ENCODE measurements around the gene SP140L.
"Not testable (repeated sequence)": the region's sequence is repeated elsewhere in the genome, so short reads cannot be mapped to it uniquely, and the experiment has no call there.

The SP140L gene

GRCh38 chr2:230299618-230300017 lies 27.4 kb upstream of the SP140L start:
- H3K27ac ChIP-seq, result no peak overlapping the region
- H3K4me1 ChIP-seq (ENCODE audit: control insufficient read depth in 1 of 2, insufficient read depth in 1 of 2, low read depth in 1 of 2, low read length in 1 of 2), result no peaks in the 10 kb centered on the region
- H3K9me3 ChIP-seq, result peaks cover 5% of the 10 kb centered on the region
- no peaks in the 10 kb centered on the region for H3K27me3 ChIP-seq
- H3K4me3 ChIP-seq (ENCODE audit: low read depth in 1 of 2, low read length in 1 of 2), result no peak overlapping the region
- peaks cover 26% of the 10 kb centered on the region for H3K36me3 ChIP-seq
- TF ChIP-seq CTCF (IDR thresholded peaks at IDR 0.05), result no peak

- Histone ChIP-seq H3K36me3 (peaks cover 8% of the 10 kb centered on the region), H3K27ac (no peak overlapping the region), H3K4me3 (ENCODE audit: low read depth in 1 of 2, low read length in 1 of 2) (no peak overlapping the region), H3K27me3 (no peaks in the 10 kb centered on the region), H3K9me3 (no peaks in the 10 kb centered on the region), H3K4me1 (ENCODE audit: control insufficient read depth in 1 of 2, insufficient read depth in 1 of 2, low read depth in 1 of 2, low read length in 1 of 2) (no peaks in the 10 kb centered on the region)
- no peak for TF ChIP-seq CTCF (IDR thresholded peaks at IDR 0.05)
These were observed 21.3 kb upstream of the SP140L start for GRCh38 chr2:230305416-230306275.

GRCh38 chr2:230306474-230306873 lies 20.5 kb upstream of the SP140L start:
- H3K36me3 ChIP-seq, result peaks cover 8% of the 10 kb centered on the region
- no peaks in the 10 kb centered on the region for H3K4me1 ChIP-seq (ENCODE audit: control insufficient read depth in 1 of 2, insufficient read depth in 1 of 2, low read depth in 1 of 2, low read length in 1 of 2)
- H3K27me3 ChIP-seq, result no peaks in the 10 kb centered on the region
- H3K9me3 ChIP-seq, result no peaks in the 10 kb centered on the region
- TF ChIP-seq CTCF (IDR thresholded peaks at IDR 0.05), result no peak
- no peak overlapping the region for H3K27ac ChIP-seq
- H3K4me3 ChIP-seq (ENCODE audit: low read depth in 1 of 2, low read length in 1 of 2), result no peak overlapping the region

- peaks cover 8% of the 10 kb centered on the region for H3K36me3 ChIP-seq
- H3K4me3 ChIP-seq (ENCODE audit: low read depth in 1 of 2, low read length in 1 of 2), result no peak overlapping the region
- no peaks in the 10 kb centered on the region for H3K27me3 ChIP-seq
- no peaks in the 10 kb centered on the region for H3K4me1 ChIP-seq (ENCODE audit: control insufficient read depth in 1 of 2, insufficient read depth in 1 of 2, low read depth in 1 of 2, low read length in 1 of 2)
- no peaks in the 10 kb centered on the region for H3K9me3 ChIP-seq
- no peak overlapping the region for H3K27ac ChIP-seq
- TF ChIP-seq CTCF (IDR thresholded peaks at IDR 0.05), result no peak
These were observed 19.5 kb upstream of the SP140L start for GRCh38 chr2:230307485-230307884.

GRCh38 chr2:230308402-230309000 lies 18.5 kb upstream of the SP140L start:
- Histone ChIP-seq H3K9me3 (no peaks in the 10 kb centered on the region), H3K4me3 (ENCODE audit: low read depth in 1 of 2, low read length in 1 of 2) (no peak overlapping the region), H3K27ac (no peak overlapping the region), H3K27me3 (no peaks in the 10 kb centered on the region), H3K36me3 (peaks cover 12% of the 10 kb centered on the region), H3K4me1 (ENCODE audit: control insufficient read depth in 1 of 2, insufficient read depth in 1 of 2, low read depth in 1 of 2, low read length in 1 of 2) (no peaks in the 10 kb centered on the region)
- no peak for TF ChIP-seq CTCF (IDR thresholded peaks at IDR 0.05)

- H3K27ac ChIP-seq; H3K9me3 ChIP-seq; H3K4me3 ChIP-seq (ENCODE audit: low read depth in 1 of 2, low read length in 1 of 2); H3K4me1 ChIP-seq (ENCODE audit: control insufficient read depth in 1 of 2, insufficient read depth in 1 of 2, low read depth in 1 of 2, low read length in 1 of 2); H3K27me3 ChIP-seq: not testable (repeated sequence)
- H3K36me3 ChIP-seq, result peaks cover 14% of the 10 kb centered on the region
These were observed 16.2 kb upstream of the SP140L start for GRCh38 chr2:230310792-230311191.

- H3K27ac ChIP-seq, H3K9me3 ChIP-seq: not testable (repeated sequence)
- peaks cover 14% of the 10 kb centered on the region for H3K36me3 ChIP-seq
These were observed 15.4 kb upstream of the SP140L start for GRCh38 chr2:230311634-230312033.

More at GRCh38 chr2:230311634-230312033, 15.4 kb upstream of the SP140L start:
- H3K4me1 ChIP-seq (ENCODE audit: control insufficient read depth in 1 of 2, insufficient read depth in 1 of 2, low read depth in 1 of 2, low read length in 1 of 2); H3K4me3 ChIP-seq (ENCODE audit: low read depth in 1 of 2, low read length in 1 of 2); H3K27me3 ChIP-seq: not testable (repeated sequence)
